ENCODE results near the gene COL7A1. TPM values are rescaled to one million over a fixed set of nuclear protein-coding genes. Genes with fewer than 3 reads are reported as not detected.

Gene COL7A1
- total RNA-seq, 1 donor from 2014 or later: 173 TPM

- DNase-seq (ENCODE audit: low read depth) (no peak), FAIRE-seq (peak; percentile 28)
- H3K36me3 ChIP-seq (ENCODE audit: control insufficient read depth, insufficient read depth, low read length): peaks cover 43% of the 10 kb centered on the region
- H3K27me3 ChIP-seq (ENCODE audit: control insufficient read depth, insufficient read depth, low read length): no peaks in the 10 kb centered on the region
- TF ChIP-seq CTCF (IDR thresholded peaks at IDR 0.05; ENCODE audit: insufficient read depth, low read length, severe bottlenecking): no peak
- no peak overlapping the region for H3K4me3 ChIP-seq (ENCODE audit: low read depth, low read length)
These were observed 36.7 kb upstream of the COL7A1 start for GRCh38 chr3:48631516-48632448.

GRCh38 chr3:48630833-48631232 lies 35.7 kb upstream of the COL7A1 start:
- H3K27me3 ChIP-seq (ENCODE audit: control insufficient read depth, insufficient read depth, low read length): no peaks in the 10 kb centered on the region
- no peak for TF ChIP-seq CTCF (IDR thresholded peaks at IDR 0.05; ENCODE audit: insufficient read depth, low read length, severe bottlenecking)
- DNase-seq (ENCODE audit: low read depth) (no peak), FAIRE-seq (no peak)
- no peak overlapping the region for H3K4me3 ChIP-seq (ENCODE audit: low read depth, low read length)
- H3K36me3 ChIP-seq (ENCODE audit: control insufficient read depth, insufficient read depth, low read length): peaks cover 47% of the 10 kb centered on the region

- DNase-seq (ENCODE audit: low read depth) (no peak), FAIRE-seq (peak; percentile 76)
- H3K36me3 ChIP-seq (ENCODE audit: control insufficient read depth, insufficient read depth, low read length): peaks cover 47% of the 10 kb centered on the region
- no peak for TF ChIP-seq CTCF (IDR thresholded peaks at IDR 0.05; ENCODE audit: insufficient read depth, low read length, severe bottlenecking)
- H3K4me3 ChIP-seq (ENCODE audit: low read depth, low read length): no peak overlapping the region
- H3K27me3 ChIP-seq (ENCODE audit: control insufficient read depth, insufficient read depth, low read length): no peaks in the 10 kb centered on the region
These were observed 35.3 kb upstream of the COL7A1 start for GRCh38 chr3:48630407-48630806.

GRCh38 chr3:48629894-48630293 lies 34.8 kb upstream of the COL7A1 start:
- FAIRE-seq: no peak
- DNase-seq (ENCODE audit: low read depth): no peak
- Histone ChIP-seq H3K4me3 (ENCODE audit: low read depth, low read length) (no peak overlapping the region), H3K27me3 (ENCODE audit: control insufficient read depth, insufficient read depth, low read length) (no peaks in the 10 kb centered on the region), H3K36me3 (ENCODE audit: control insufficient read depth, insufficient read depth, low read length) (peaks cover 47% of the 10 kb centered on the region)
- no peak for TF ChIP-seq CTCF (IDR thresholded peaks at IDR 0.05; ENCODE audit: insufficient read depth, low read length, severe bottlenecking)

- H3K4me3 ChIP-seq (ENCODE audit: low read depth, low read length): no peak overlapping the region
- no peak for DNase-seq (ENCODE audit: low read depth)
- H3K27me3 ChIP-seq (ENCODE audit: control insufficient read depth, insufficient read depth, low read length): no peaks in the 10 kb centered on the region
- H3K36me3 ChIP-seq (ENCODE audit: control insufficient read depth, insufficient read depth, low read length): peaks cover 47% of the 10 kb centered on the region
- no peak for TF ChIP-seq CTCF (IDR thresholded peaks at IDR 0.05; ENCODE audit: insufficient read depth, low read length, severe bottlenecking)
- peak; percentile 18 for FAIRE-seq
These were observed 33.3 kb upstream of the COL7A1 start for GRCh38 chr3:48628277-48629017.
